Neural progenitor cell (in vitro differentiated cells): ENCODE measurements around the gene HELB. TPM values are rescaled to one million over a fixed set of nuclear protein-coding genes. Genes with fewer than 3 reads are reported as not detected.
A peak's percentile ranks its signal among the peaks of the same experiment; 100 is the strongest.

ENCODE experiments used
- DNase-seq: peaks from one replicate; pipeline ENCODE4 v3.0.0-alpha.2; 2016; ENCODE audit warnings: low spot score
- H2AFZ ChIP-seq: fragments of 200-600 bp; sonication (generic); replicated peaks from 2 replicates; pipeline ENCODE4 v1.6.1; 2016; ENCODE audit warnings: antibody characterized with exemption
- H3F3A ChIP-seq: fragments of 200-600 bp; sonication (generic); 2 replicates; pipeline ENCODE4 v1.6.1; 2016; ENCODE audit warnings: antibody characterized with exemption, low read depth
- H3K27ac ChIP-seq: fragments of 200-600 bp; sonication (generic); 2 replicates; pipeline ENCODE4 v1.5.1; 2016; ENCODE audit warnings: mild to moderate bottlenecking
- H3K27me3 ChIP-seq: fragments of 200-600 bp; sonication (generic); 2 replicates; pipeline ENCODE4 v1.6.1; 2016; ENCODE audit warnings: mild to moderate bottlenecking, moderate library complexity
- H3K36me3 ChIP-seq: fragments of 200-600 bp; sonication (generic); 2 replicates; pipeline ENCODE4 v1.5.1; 2016
- H3K4me1 ChIP-seq: fragments of 200-600 bp; sonication (generic); 2 replicates; pipeline ENCODE4 v1.6.1; 2016; ENCODE audit warnings: mixed run types
- H3K4me2 ChIP-seq: fragments of 200-600 bp; sonication (generic); 2 replicates; pipeline ENCODE4 v1.6.1; 2016
- H3K4me3 ChIP-seq: fragments of 200-600 bp; sonication (generic); 2 replicates; pipeline ENCODE4 v1.5.1; 2016
- H3K79me2 ChIP-seq: fragments of 200-600 bp; sonication (generic); 2 replicates; pipeline ENCODE4 v1.6.1; 2016; ENCODE audit warnings: low read depth
- H3K9ac ChIP-seq: fragments of 200-600 bp; sonication (generic); 2 replicates; pipeline ENCODE4 v1.6.1; 2016
- H3K9me3 ChIP-seq: fragments of 200-600 bp; sonication (generic); 2 replicates; pipeline ENCODE4 v1.5.1; 2016; ENCODE audit warnings: low read depth
- H4K20me1 ChIP-seq: fragments of 200-600 bp; sonication (generic); 2 replicates; pipeline ENCODE4 v1.6.1; 2016; ENCODE audit warnings: low read depth
- H3K27ac Mint-ChIP-seq: 3 replicates; pipeline ENCODE4 v1.8.0; 2021; ENCODE audit warnings: mixed read lengths
- H3K27me3 Mint-ChIP-seq: 2 replicates; pipeline ENCODE4 v1.8.0; 2022; ENCODE audit warnings: low read depth, mild to moderate bottlenecking, inconsistent platforms, moderate library complexity, mixed read lengths; ENCODE audit not compliant: insufficient read depth
- H3K36me3 Mint-ChIP-seq: 3 replicates; pipeline ENCODE4 v1.8.0; 2021; ENCODE audit warnings: mixed read lengths
- H3K4me1 Mint-ChIP-seq: 3 replicates; pipeline ENCODE4 v1.8.0; 2021; ENCODE audit warnings: mixed read lengths
- H3K4me3 Mint-ChIP-seq: 3 replicates; pipeline ENCODE4 v1.8.0; 2021; ENCODE audit warnings: mild to moderate bottlenecking, moderate library complexity, mixed read lengths
- H3K9me3 Mint-ChIP-seq: 3 replicates; pipeline ENCODE4 v1.8.0; 2020; ENCODE audit warnings: mixed read lengths
- EZH2 ChIP-seq: fragments of 200-600 bp; sonication (generic); IDR thresholded peaks from 2 replicates; pipeline ENCODE4 v1.6.1; 2017; ENCODE audit warnings: antibody characterized with exemption, mild to moderate bottlenecking, moderate library complexity
- EZH2phosphoT487 ChIP-seq: fragments of 200-600 bp; sonication (generic); IDR thresholded peaks from 2 replicates; pipeline ENCODE4 v1.6.1; 2017; ENCODE audit warnings: antibody characterized with exemption
- total RNA-seq: library from RNA; depleted of rRNA; stranded (reverse); fragments of >200 nt; gene quantifications from 2 replicates; pipeline ENCODE4 v1.2.3, GENCODE V29; 2015; ENCODE audit warnings: low replicate concordance
- TF ChIP-seq, protein P1 (sequence below): fragments of 200-600 bp; sonication (generic); IDR thresholded peaks from 2 replicates; pipeline ENCODE4 v1.5.1; 2017; ENCODE audit warnings: antibody characterized with exemption, mild to moderate bottlenecking

The HELB gene
- total RNA-seq, 1 donor from 2014 or later: 10.7 TPM

DNA sequence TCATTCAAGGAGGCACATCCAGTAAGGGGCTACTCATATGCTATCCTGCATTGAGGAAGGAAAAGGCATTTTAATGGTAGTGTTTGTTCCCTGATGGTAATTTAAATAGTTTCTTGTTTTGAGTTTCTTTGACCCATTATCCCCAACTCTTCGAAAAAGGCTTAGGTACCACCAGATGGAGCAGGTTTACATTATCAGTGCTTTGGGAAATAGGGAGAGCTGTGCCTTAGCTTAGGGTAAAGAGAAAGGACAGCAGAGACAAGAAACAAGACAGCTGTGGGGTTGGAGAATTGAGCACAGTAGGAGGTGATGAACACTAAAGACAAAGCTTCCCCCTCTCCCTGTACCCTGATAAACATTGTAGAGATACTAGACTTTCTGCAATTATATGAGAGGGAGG is 29.1 kb upstream of the HELB start:
- no peak overlapping the region for H3K27ac ChIP-seq
- no peak overlapping the region for H3K27ac Mint-ChIP-seq

DNA sequence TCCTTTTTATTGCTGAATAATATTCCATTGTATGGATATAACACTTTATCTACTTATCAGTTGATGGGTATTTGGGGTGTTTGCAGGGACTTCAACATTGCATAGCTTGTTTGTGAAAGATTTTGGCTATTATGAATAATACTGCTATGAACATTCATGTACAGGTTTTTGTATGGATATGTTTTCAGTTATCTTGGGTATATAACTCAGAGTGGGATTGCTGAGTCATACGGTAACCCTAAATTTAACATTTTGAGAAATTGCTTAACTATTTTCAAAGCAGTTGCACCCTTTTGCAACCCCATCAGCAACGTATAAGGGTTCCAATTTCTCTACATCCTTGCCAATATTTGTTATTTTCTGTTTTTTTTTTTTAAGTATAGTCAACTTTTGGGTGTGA is 27.3 kb upstream of the HELB start:
- no peaks in the 10 kb centered on the region for H3K27me3 Mint-ChIP-seq
- Histone ChIP-seq H2AFZ (no peak overlapping the region), H4K20me1 (no peaks in the 10 kb centered on the region), H3K27me3 (no peaks in the 10 kb centered on the region), H3K4me2 (no peak overlapping the region), H3K79me2 (no peaks in the 10 kb centered on the region), H3K4me1 (no peaks in the 10 kb centered on the region), H3F3A (peaks cover 5% of the 10 kb centered on the region), H3K4me3 (no peak overlapping the region), H3K36me3 (no peaks in the 10 kb centered on the region), H3K9me3 (no peaks in the 10 kb centered on the region), H3K9ac (no peak overlapping the region), H3K27ac (no peak overlapping the region)
- no peak overlapping the region for H3K27ac Mint-ChIP-seq
- no peaks in the 10 kb centered on the region for H3K9me3 Mint-ChIP-seq
- H3K36me3 Mint-ChIP-seq: no peaks in the 10 kb centered on the region
- DNase-seq: no peak
- no peak overlapping the region for H3K4me3 Mint-ChIP-seq
- TF ChIP-seq EZH2phosphoT487: no peak
- TF ChIP-seq EZH2: no peak
- TF ChIP-seq, protein P1, sequence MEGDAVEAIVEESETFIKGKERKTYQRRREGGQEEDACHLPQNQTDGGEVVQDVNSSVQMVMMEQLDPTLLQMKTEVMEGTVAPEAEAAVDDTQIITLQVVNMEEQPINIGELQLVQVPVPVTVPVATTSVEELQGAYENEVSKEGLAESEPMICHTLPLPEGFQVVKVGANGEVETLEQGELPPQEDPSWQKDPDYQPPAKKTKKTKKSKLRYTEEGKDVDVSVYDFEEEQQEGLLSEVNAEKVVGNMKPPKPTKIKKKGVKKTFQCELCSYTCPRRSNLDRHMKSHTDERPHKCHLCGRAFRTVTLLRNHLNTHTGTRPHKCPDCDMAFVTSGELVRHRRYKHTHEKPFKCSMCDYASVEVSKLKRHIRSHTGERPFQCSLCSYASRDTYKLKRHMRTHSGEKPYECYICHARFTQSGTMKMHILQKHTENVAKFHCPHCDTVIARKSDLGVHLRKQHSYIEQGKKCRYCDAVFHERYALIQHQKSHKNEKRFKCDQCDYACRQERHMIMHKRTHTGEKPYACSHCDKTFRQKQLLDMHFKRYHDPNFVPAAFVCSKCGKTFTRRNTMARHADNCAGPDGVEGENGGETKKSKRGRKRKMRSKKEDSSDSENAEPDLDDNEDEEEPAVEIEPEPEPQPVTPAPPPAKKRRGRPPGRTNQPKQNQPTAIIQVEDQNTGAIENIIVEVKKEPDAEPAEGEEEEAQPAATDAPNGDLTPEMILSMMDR: no peak
- no peaks in the 10 kb centered on the region for H3K4me1 Mint-ChIP-seq

More for the DNA sequence above, 29.1 kb upstream of the HELB start:
- no peaks in the 10 kb centered on the region for H4K20me1 ChIP-seq
- peak overlapping the region; percentile 27 for H2AFZ ChIP-seq
- Mint-ChIP-seq H3K9me3 (no peaks in the 10 kb centered on the region), H3K27me3 (no peaks in the 10 kb centered on the region), H3K4me1 (no peaks in the 10 kb centered on the region), H3K4me3 (no peak overlapping the region), H3K36me3 (no peaks in the 10 kb centered on the region)
- no peak overlapping the region for H3K4me2 ChIP-seq
- no peak for TF ChIP-seq EZH2
- no peak for TF ChIP-seq EZH2phosphoT487
- TF ChIP-seq, protein P1: no peak
- no peaks in the 10 kb centered on the region for H3K36me3 ChIP-seq
- H3K4me1 ChIP-seq: peaks cover 3% of the 10 kb centered on the region
- no peak overlapping the region for H3K9ac ChIP-seq
- H3K9me3 ChIP-seq: no peaks in the 10 kb centered on the region
- no peak for DNase-seq
- H3K27me3 ChIP-seq: no peaks in the 10 kb centered on the region
- H3F3A ChIP-seq: peaks cover 5% of the 10 kb centered on the region
- no peaks in the 10 kb centered on the region for H3K79me2 ChIP-seq
- H3K4me3 ChIP-seq: no peak overlapping the region

DNA sequence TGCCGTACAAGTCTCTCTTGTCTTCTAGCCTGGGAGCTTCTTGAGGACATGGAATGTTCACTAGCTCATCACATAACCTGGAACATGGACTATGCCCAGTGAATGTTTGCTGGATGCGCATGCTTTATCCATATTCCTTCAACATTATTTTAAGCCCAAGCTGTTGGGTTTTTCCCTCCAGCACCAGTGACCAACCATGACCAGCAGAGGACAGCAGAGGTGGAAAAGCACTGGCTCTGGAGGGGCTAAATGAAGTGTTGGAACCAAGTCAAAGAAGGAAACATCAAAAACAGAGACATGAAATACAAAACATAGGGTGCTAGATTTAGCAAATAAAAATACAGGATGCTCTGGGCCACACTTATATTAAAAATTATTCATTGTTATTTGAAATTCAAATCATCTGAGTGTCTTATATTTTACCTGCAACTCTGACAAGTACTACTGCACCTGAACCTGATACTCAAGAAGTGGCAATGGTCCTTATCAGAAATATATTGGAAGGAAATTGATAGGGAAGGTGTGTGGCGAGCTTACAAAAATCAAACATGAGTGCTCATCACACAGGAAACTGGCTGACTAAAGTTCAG is 23.1 kb upstream of the HELB start:
- peak; percentile 16 for DNase-seq
- no peak for TF ChIP-seq EZH2
- TF ChIP-seq, protein P1: peak; percentile 58
- no peak for TF ChIP-seq EZH2phosphoT487
- no peak overlapping the region for H3K4me3 Mint-ChIP-seq

More for the DNA sequence above, 23.1 kb upstream of the HELB start:
- peaks cover 5% of the 10 kb centered on the region for H3K9me3 Mint-ChIP-seq
- no peak overlapping the region for H3K4me2 ChIP-seq
- H3K27me3 Mint-ChIP-seq: no peaks in the 10 kb centered on the region
- H3K27ac Mint-ChIP-seq: no peak overlapping the region
- H3K9me3 ChIP-seq: no peaks in the 10 kb centered on the region
- H3K27ac ChIP-seq: no peak overlapping the region
- H3K4me3 ChIP-seq: no peak overlapping the region
- no peaks in the 10 kb centered on the region for H4K20me1 ChIP-seq
- no peaks in the 10 kb centered on the region for H3K4me1 Mint-ChIP-seq
- no peaks in the 10 kb centered on the region for H3K27me3 ChIP-seq
- no peaks in the 10 kb centered on the region for H3K36me3 Mint-ChIP-seq
- no peaks in the 10 kb centered on the region for H3F3A ChIP-seq
- no peaks in the 10 kb centered on the region for H3K79me2 ChIP-seq
- H2AFZ ChIP-seq: no peak overlapping the region
- no peaks in the 10 kb centered on the region for H3K4me1 ChIP-seq
- H3K9ac ChIP-seq: no peak overlapping the region
- H3K36me3 ChIP-seq: no peaks in the 10 kb centered on the region
